ENCODE results near the gene TMEM165.

Gene TMEM165

GRCh38 chr4:55378617-55379467 lies 16.9 kb upstream of the TMEM165 start:
- TF ChIP-seq POLR2AphosphoS5 (IDR thresholded peaks at IDR 0.05; ENCODE audit: low read depth, low read length): no peak
- TF ChIP-seq SIN3A (IDR thresholded peaks at IDR 0.05; ENCODE audit: borderline replicate concordance, insufficient read depth, low read length): no peak
- TF ChIP-seq REST (IDR thresholded peaks at IDR 0.05; ENCODE audit: insufficient read depth in 1 of 2, low read depth in 2 of 2, low read length in 2 of 2): no peak
- no peak for TF ChIP-seq FOXP2 (optimal IDR thresholded peaks at IDR 0.05; ENCODE audit: borderline replicate concordance, extremely low read depth, extremely low read length, insufficient read depth)
- TF ChIP-seq TAF1 (IDR thresholded peaks at IDR 0.05; ENCODE audit: borderline replicate concordance, insufficient read depth, low read length): no peak

GRCh38 chr4:55380576-55380975 lies 15.2 kb upstream of the TMEM165 start:
- TF ChIP-seq POLR2AphosphoS5 (IDR thresholded peaks at IDR 0.05; ENCODE audit: low read depth, low read length): no peak
- no peak for TF ChIP-seq SIN3A (IDR thresholded peaks at IDR 0.05; ENCODE audit: borderline replicate concordance, insufficient read depth, low read length)
- no peak for TF ChIP-seq REST (IDR thresholded peaks at IDR 0.05; ENCODE audit: insufficient read depth in 1 of 2, low read depth in 2 of 2, low read length in 2 of 2)
- no peak for TF ChIP-seq TAF1 (IDR thresholded peaks at IDR 0.05; ENCODE audit: borderline replicate concordance, insufficient read depth, low read length)
- no peak for TF ChIP-seq FOXP2 (optimal IDR thresholded peaks at IDR 0.05; ENCODE audit: borderline replicate concordance, extremely low read depth, extremely low read length, insufficient read depth)

GRCh38 chr4:55381502-55381901 lies 14.3 kb upstream of the TMEM165 start:
- TF ChIP-seq REST (IDR thresholded peaks at IDR 0.05; ENCODE audit: insufficient read depth in 1 of 2, low read depth in 2 of 2, low read length in 2 of 2) (no peak), TAF1 (IDR thresholded peaks at IDR 0.05; ENCODE audit: borderline replicate concordance, insufficient read depth, low read length) (no peak), SIN3A (IDR thresholded peaks at IDR 0.05; ENCODE audit: borderline replicate concordance, insufficient read depth, low read length) (no peak), FOXP2 (optimal IDR thresholded peaks at IDR 0.05; ENCODE audit: borderline replicate concordance, extremely low read depth, extremely low read length, insufficient read depth) (no peak), POLR2AphosphoS5 (IDR thresholded peaks at IDR 0.05; ENCODE audit: low read depth, low read length) (no peak)

GRCh38 chr4:55382488-55383003 lies 13.2 kb upstream of the TMEM165 start:
- TF ChIP-seq REST (IDR thresholded peaks at IDR 0.05; ENCODE audit: insufficient read depth in 1 of 2, low read depth in 2 of 2, low read length in 2 of 2): no peak
- no peak for TF ChIP-seq POLR2AphosphoS5 (IDR thresholded peaks at IDR 0.05; ENCODE audit: low read depth, low read length)
- no peak for TF ChIP-seq TAF1 (IDR thresholded peaks at IDR 0.05; ENCODE audit: borderline replicate concordance, insufficient read depth, low read length)
- TF ChIP-seq FOXP2 (optimal IDR thresholded peaks at IDR 0.05; ENCODE audit: borderline replicate concordance, extremely low read depth, extremely low read length, insufficient read depth): no peak
- TF ChIP-seq SIN3A (IDR thresholded peaks at IDR 0.05; ENCODE audit: borderline replicate concordance, insufficient read depth, low read length): no peak

All from PFSK-1 (cell line).